Measurements from ENCODE around the gene INSC.

INSC gene

DNA sequence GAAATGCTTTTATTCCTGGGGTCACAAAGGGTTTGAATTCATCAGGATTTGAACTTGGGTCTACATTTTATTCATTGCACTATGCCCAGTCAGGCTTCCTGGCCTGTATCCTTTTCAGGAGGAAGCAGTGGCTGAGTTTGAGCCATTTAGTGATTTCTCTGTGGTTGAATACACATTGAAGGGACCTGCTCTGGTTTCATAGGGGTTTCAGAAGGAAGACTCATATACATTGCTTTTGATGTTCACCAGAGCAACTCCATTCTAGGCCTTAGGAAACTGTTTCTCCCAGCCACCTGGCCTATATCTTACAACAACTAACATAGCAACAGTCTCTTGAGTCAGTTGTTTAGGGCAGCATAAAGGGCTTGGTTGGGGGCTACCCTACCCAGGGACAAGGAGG, 165.7 kb downstream of the INSC start:
- no peak overlapping the region for H3K9ac ChIP-seq (ENCODE audit: low read depth, low read length)
- no peaks in the 10 kb centered on the region; the same call in 1 of the 2 replicates for H3K4me1 ChIP-seq (ENCODE audit: insufficient read depth, low read length)
- H3K4me3 ChIP-seq (ENCODE audit: low read length) = no peak overlapping the region
- H3K36me3 ChIP-seq (ENCODE audit: insufficient read depth, low read depth, low read length) = no peaks in the 10 kb centered on the region
- H3K9me3 ChIP-seq (ENCODE audit: insufficient read depth, low read depth, low read length) = no peaks in the 10 kb centered on the region
- H3K27ac ChIP-seq (ENCODE audit: low read length) = no peak overlapping the region
- H3K27me3 ChIP-seq (ENCODE audit: insufficient read depth, low read length) = no peaks in the 10 kb centered on the region; the same call in 1 of the 2 replicates

GRCh38 chr11:15282754-15283153, 168.0 kb downstream of the INSC start:
- no peak overlapping the region for H3K4me3 ChIP-seq (ENCODE audit: low read length)
- no peaks in the 10 kb centered on the region for H3K4me1 ChIP-seq (ENCODE audit: insufficient read depth, low read length)
- no peak overlapping the region for H3K9ac ChIP-seq (ENCODE audit: low read depth, low read length)
- no peaks in the 10 kb centered on the region for H3K36me3 ChIP-seq (ENCODE audit: insufficient read depth, low read depth, low read length)
- no peaks in the 10 kb centered on the region; the same call in 1 of the 2 replicates for H3K27me3 ChIP-seq (ENCODE audit: insufficient read depth, low read length)
- no peaks in the 10 kb centered on the region for H3K9me3 ChIP-seq (ENCODE audit: insufficient read depth, low read depth, low read length)
- H3K27ac ChIP-seq (ENCODE audit: low read length) = no peak overlapping the region

GRCh38 chr11:15286465-15286864, 171.7 kb downstream of the INSC start:
- H3K27me3 ChIP-seq (ENCODE audit: insufficient read depth, low read length) = no peaks in the 10 kb centered on the region
- H3K9me3 ChIP-seq (ENCODE audit: insufficient read depth, low read depth, low read length) = no peaks in the 10 kb centered on the region
- no peaks in the 10 kb centered on the region for H3K4me1 ChIP-seq (ENCODE audit: insufficient read depth, low read length)
- no peak overlapping the region for H3K9ac ChIP-seq (ENCODE audit: low read depth, low read length)
- no peaks in the 10 kb centered on the region for H3K36me3 ChIP-seq (ENCODE audit: insufficient read depth, low read depth, low read length)
- no peak overlapping the region for H3K4me3 ChIP-seq (ENCODE audit: low read length)
- H3K27ac ChIP-seq (ENCODE audit: low read length) = no peak overlapping the region

DNA sequence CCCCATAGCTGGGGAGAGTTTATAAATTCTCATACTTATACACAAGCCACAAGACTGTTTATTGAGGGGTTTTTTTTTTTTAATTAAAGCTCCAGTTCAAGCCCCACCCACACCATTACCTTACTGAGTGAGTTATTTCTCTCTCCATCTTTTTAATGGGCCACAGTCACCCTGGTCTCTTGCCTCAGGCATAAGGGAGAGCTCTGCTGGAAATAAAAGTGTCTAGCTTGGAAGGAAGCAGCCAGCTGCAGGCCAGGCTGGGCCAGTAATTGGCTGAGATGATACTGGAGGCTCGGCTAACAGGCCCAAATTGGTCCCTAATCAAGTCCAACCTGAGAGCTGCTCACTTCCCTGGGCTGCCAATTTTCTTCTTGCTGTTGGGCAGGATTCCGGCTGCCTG, 174.1 kb downstream of the INSC start:
- Histone ChIP-seq H3K27me3 (ENCODE audit: insufficient read depth, low read length) (no peaks in the 10 kb centered on the region), H3K27ac (ENCODE audit: low read length) (no peak overlapping the region), H3K9me3 (ENCODE audit: insufficient read depth, low read depth, low read length) (no peaks in the 10 kb centered on the region), H3K4me1 (ENCODE audit: insufficient read depth, low read length) (no peaks in the 10 kb centered on the region), H3K36me3 (ENCODE audit: insufficient read depth, low read depth, low read length) (no peaks in the 10 kb centered on the region), H3K4me3 (ENCODE audit: low read length) (no peak overlapping the region), H3K9ac (ENCODE audit: low read depth, low read length) (no peak overlapping the region)

DNA sequence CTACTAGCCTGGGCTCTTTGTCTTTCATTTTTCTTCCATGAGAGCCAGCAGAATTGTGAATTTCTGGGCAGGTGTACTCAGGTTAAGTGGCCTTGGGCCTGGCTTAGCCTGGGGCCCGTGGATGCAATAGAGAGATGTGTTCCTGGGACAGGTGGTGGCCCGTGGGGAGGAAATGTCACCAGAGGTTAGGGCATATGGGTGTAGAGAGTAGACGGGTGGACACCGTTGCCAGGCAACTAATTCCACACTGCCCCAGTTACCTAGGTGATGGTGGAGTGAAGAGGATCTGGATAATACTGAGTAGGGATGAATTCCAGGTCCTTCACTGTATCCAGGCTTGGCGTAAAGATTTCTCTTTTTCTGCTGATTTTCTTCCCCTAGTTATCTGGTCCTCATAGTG, 175.0 kb downstream of the INSC start:
- Histone ChIP-seq H3K36me3 (ENCODE audit: insufficient read depth, low read depth, low read length) (no peaks in the 10 kb centered on the region), H3K27me3 (ENCODE audit: insufficient read depth, low read length) (no peaks in the 10 kb centered on the region), H3K9ac (ENCODE audit: low read depth, low read length) (no peak overlapping the region), H3K27ac (ENCODE audit: low read length) (no peak overlapping the region), H3K9me3 (ENCODE audit: insufficient read depth, low read depth, low read length) (no peaks in the 10 kb centered on the region), H3K4me3 (ENCODE audit: low read length) (no peak overlapping the region), H3K4me1 (ENCODE audit: insufficient read depth, low read length) (no peaks in the 10 kb centered on the region)

DNA sequence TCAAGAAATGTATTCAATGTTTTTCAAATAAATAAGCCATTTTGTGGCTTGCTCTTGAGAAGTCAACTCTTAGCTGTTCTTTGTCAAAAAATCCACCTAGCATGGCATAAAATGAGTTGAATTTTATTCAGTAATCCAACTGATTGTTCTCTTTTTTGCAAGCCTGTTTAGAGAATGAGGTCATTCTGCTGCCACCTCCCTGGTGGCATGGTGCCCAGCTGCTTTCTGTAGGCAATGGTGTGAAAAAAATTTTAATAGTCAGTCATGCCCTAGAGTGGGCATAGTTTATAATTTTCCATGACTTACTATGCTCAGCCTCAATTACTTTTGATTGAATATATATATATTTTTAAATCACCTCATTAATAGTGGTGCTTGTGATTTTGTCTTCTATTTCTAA, 177.2 kb downstream of the INSC start:
- H3K9ac ChIP-seq (ENCODE audit: low read depth, low read length) = no peak overlapping the region
- H3K4me1 ChIP-seq (ENCODE audit: insufficient read depth, low read length) = peaks cover 9% of the 10 kb centered on the region; the same call in 1 of the 2 replicates
- no peak overlapping the region for H3K27ac ChIP-seq (ENCODE audit: low read length)
- H3K27me3 ChIP-seq (ENCODE audit: insufficient read depth, low read length) = no peaks in the 10 kb centered on the region
- no peaks in the 10 kb centered on the region for H3K36me3 ChIP-seq (ENCODE audit: insufficient read depth, low read depth, low read length)
- no peaks in the 10 kb centered on the region for H3K9me3 ChIP-seq (ENCODE audit: insufficient read depth, low read depth, low read length)
- H3K4me3 ChIP-seq (ENCODE audit: low read length) = no peak overlapping the region

DNA sequence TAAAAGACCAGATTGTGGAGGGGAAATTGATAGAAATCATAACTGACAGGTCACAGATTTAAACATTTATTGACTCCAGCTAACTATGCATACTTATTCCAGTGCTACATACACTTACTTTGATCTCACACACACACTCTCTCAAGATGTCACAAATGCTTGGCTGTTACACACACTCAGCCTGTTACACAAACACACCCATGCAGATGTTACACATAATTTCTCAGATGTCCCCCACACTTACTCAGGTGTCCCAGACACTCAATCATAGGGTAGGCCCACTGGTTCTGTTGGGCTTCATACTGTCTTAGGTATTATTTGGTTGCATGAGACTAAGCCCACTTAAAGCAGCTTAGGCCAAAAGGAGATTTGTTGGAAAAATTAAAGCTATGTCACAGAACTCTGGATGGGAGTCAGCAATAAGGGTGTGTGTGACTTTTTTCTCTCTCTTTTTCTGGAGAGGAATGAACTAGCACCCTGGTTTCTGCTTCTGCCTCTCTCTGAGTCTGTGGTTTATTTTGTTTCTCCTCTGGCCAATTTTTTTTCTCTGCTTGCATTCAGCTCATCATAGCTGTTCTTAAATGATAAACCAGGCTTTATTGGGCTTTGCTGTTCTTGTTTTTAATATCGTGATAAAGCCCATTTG, 179.4 kb downstream of the INSC start:
- H3K9ac ChIP-seq (ENCODE audit: low read depth, low read length) = no peak overlapping the region
- H3K4me1 ChIP-seq (ENCODE audit: insufficient read depth, low read length) = peaks cover 9% of the 10 kb centered on the region; the same call in 1 of the 2 replicates
- no peak overlapping the region for H3K27ac ChIP-seq (ENCODE audit: low read length)

GRCh38 chr11:15295695-15296094, 181.0 kb downstream of the INSC start:
- Histone ChIP-seq H3K4me1 (ENCODE audit: insufficient read depth, low read length) (peaks cover 9% of the 10 kb centered on the region; the same call in 1 of the 2 replicates), H3K27me3 (ENCODE audit: insufficient read depth, low read length) (no peaks in the 10 kb centered on the region), H3K9me3 (ENCODE audit: insufficient read depth, low read depth, low read length) (no peaks in the 10 kb centered on the region), H3K27ac (ENCODE audit: low read length) (no peak overlapping the region), H3K4me3 (ENCODE audit: low read length) (no peak overlapping the region), H3K9ac (ENCODE audit: low read depth, low read length) (no peak overlapping the region), H3K36me3 (ENCODE audit: insufficient read depth, low read depth, low read length) (no peaks in the 10 kb centered on the region)

More for the DNA sequence above, 179.4 kb downstream of the INSC start:
- H3K36me3 ChIP-seq (ENCODE audit: insufficient read depth, low read depth, low read length) = no peaks in the 10 kb centered on the region
- H3K27me3 ChIP-seq (ENCODE audit: insufficient read depth, low read length) = no peaks in the 10 kb centered on the region
- H3K4me3 ChIP-seq (ENCODE audit: low read length) = no peak overlapping the region
- H3K9me3 ChIP-seq (ENCODE audit: insufficient read depth, low read depth, low read length) = no peaks in the 10 kb centered on the region
